Measurements from ENCODE around the gene CFAP161. TPM values are rescaled to one million over a fixed set of nuclear protein-coding genes. Genes with fewer than 3 reads are reported as not detected.

The CFAP161 gene
- total and polyA plus RNA-seq, 2 of the 13 experiments (the other 11 are each of a cell fraction or from before 2014, with no cell fraction given) = not detected

- no peaks in the 10 kb centered on the region for H3K79me2 ChIP-seq (ENCODE audit: insufficient read depth, low read length)
- ChIA-PET POLR2A (no interaction called here), CTCF (ENCODE audit: low intra/inter-chr PET ratio, low total read pairs) (no interaction called here)
- H3K27me3 ChIP-seq (ENCODE audit: control insufficient read depth in 1 of 2, insufficient read depth in 2 of 2, low read length in 2 of 2) = peaks cover 0 to 6% of the 10 kb centered on the region in 2 experiments; a peak in 2 of 5 replicates
- no peak overlapping the region for H3K9ac ChIP-seq (ENCODE audit: insufficient read depth, low read depth, low read length)
- no peaks in the 10 kb centered on the region for H3K9me3 ChIP-seq (ENCODE audit: low read length)
- no peak overlapping the region for H3K4me3 ChIP-seq (replicated peaks in 1 of 3; ENCODE audit: insufficient read depth in 1 of 3, low read depth in 2 of 3, low read length in 3 of 3)
- H2AFZ ChIP-seq (ENCODE audit: low read length) = no peak overlapping the region
- no peaks in the 10 kb centered on the region for H3K36me3 ChIP-seq (replicated peaks in 1 of 2; ENCODE audit: control insufficient read depth in 1 of 2, insufficient read depth in 2 of 2, low read length in 2 of 2)
- TF ChIP-seq ZNF777 (CRISPR knock-in tag; IDR thresholded peaks at IDR 0.05) (no peak), MAF1 (CRISPR knock-in tag; IDR thresholded peaks at IDR 0.05; ENCODE audit: borderline replicate concordance) (no peak), MATR3 (CRISPR knock-in tag; IDR thresholded peaks at IDR 0.05) (no peak), ZNF160 (CRISPR knock-in tag; IDR thresholded peaks at IDR 0.05) (no peak), ZNF431 (CRISPR knock-in tag; IDR thresholded peaks at IDR 0.05; ENCODE audit: borderline replicate concordance, low read depth) (no peak), TBX3 (IDR thresholded peaks at IDR 0.05; ENCODE audit: borderline replicate concordance) (no peak), CEBPB (IDR thresholded peaks at IDR 0.05; ENCODE audit: borderline replicate concordance, low read depth, low read length) (no peak), ZNF7 (CRISPR knock-in tag; IDR thresholded peaks at IDR 0.05) (no peak), RERE (CRISPR knock-in tag; IDR thresholded peaks at IDR 0.05; ENCODE audit: low read depth) (no peak), XBP1 (CRISPR knock-in tag; IDR thresholded peaks at IDR 0.05) (no peak), RORA (CRISPR knock-in tag; IDR thresholded peaks at IDR 0.05) (no peak), WIZ (CRISPR knock-in tag; IDR thresholded peaks at IDR 0.05) (no peak), ZBTB43 (CRISPR knock-in tag; conservative IDR thresholded peaks at IDR 0.05) (no peak), U2AF1 (optimal IDR thresholded peaks at IDR 0.05; ENCODE audit: low read depth, low read length) (no peak), THAP7 (CRISPR knock-in tag; IDR thresholded peaks at IDR 0.05) (no peak), NCOA1 (CRISPR knock-in tag; IDR thresholded peaks at IDR 0.05) (no peak), SMAD1 (CRISPR knock-in tag; IDR thresholded peaks at IDR 0.05; ENCODE audit: borderline replicate concordance, low read depth) (no peak), ZNF343 (CRISPR knock-in tag; IDR thresholded peaks at IDR 0.05) (no peak)
- H3K4me1 ChIP-seq (ENCODE audit: insufficient read depth, low read length) = no peaks in the 10 kb centered on the region
- FAIRE-seq = no peak
- H3K27ac ChIP-seq (ENCODE audit: extremely low read length, insufficient read depth, low read length) = no peak overlapping the region
- 2% methylated on average over 7 of the region's 7 CpGs for WGBS (ENCODE audit: low lambda C conversion rate)
- DNase-seq (ENCODE audit: low spot score) = no peak
- H3K4me2 ChIP-seq (ENCODE audit: low read depth, low read length) = no peak overlapping the region
- ATAC-seq = no peak
- H4K20me1 ChIP-seq (ENCODE audit: insufficient read depth, low read length) = no peaks in the 10 kb centered on the region
- in situ Hi-C loops (cut with HindIII; ENCODE audit: extremely low pct_ligation_motif_present, low pct_unique_long_range_greater_than_20kb) (loop anchor here (5.0 kb wide), 1 partner anchor 105 kb away; no protein-coding TSS in a partner anchor), intact Hi-C loops (cut with micrococcal nuclease; ENCODE audit: unreplicated experiment) (no loop called here)
- BruUV-seq (replicated peaks) = no TSS peak
Observed at GRCh38 chr15:81161851-81162250, 27.8 kb downstream of the CFAP161 start.

Measured in HepG2 (cell line).